SH-SY5Y (cell line): ENCODE measurements around the gene EHMT2.

Source experiments
- GATA2 ChIP-seq: IDR thresholded peaks from 2 replicates; pipeline ENCODE4 v1.6.1; 2011; ENCODE audit warnings: mild to moderate bottlenecking, low read depth, low read length
- GATA3 ChIP-seq: IDR thresholded peaks from 2 replicates; pipeline ENCODE4 v1.6.1; 2011; ENCODE audit warnings: low read depth, mild to moderate bottlenecking, low read length, moderate library complexity

The EHMT2 gene

DNA sequence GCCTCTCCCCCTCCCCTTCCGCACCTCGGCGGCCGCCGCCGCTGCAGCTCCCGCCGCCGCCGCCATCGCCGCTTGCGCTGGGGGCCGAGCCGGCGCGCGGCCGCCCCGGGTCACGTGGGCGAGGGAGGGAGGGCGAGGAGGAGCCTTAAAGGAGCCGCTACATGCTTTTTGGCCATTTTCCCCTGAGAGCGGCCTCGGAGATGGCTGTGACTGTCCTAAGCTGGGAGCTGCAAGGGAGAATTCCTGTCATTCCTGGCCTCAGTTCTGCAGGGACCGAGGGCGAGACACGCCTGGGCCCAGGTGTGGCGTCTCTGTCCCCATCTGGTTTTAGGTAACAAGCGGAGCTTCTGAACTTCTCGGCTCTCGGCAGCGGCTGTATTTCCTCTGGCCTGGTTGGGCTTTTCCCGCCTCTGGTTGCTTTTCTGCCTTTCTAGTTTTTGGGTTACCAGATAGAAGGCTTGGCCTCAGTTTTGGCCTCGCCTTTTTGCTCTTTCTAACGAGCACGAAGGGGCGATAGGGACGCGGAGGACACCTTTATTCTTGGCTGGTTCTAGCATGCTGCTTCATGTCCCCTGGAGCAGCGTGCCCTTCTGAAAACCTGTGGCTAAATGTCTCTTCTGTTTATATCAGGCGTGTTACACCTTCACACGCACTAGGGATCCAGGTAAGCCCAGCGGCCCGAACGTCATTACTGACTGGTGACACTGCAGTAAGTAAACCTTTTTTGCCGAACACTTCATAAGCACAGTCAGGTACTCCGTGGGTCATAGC is at the start of gene EHMT2:
TSS of gene EHMT2 (minus strand) at position 87 of the 771 bp plus-strand sequence. CDS start at position 66, 21 bp downstream.
- TF ChIP-seq GATA2 (no peak), GATA3 (no peak)

DNA sequence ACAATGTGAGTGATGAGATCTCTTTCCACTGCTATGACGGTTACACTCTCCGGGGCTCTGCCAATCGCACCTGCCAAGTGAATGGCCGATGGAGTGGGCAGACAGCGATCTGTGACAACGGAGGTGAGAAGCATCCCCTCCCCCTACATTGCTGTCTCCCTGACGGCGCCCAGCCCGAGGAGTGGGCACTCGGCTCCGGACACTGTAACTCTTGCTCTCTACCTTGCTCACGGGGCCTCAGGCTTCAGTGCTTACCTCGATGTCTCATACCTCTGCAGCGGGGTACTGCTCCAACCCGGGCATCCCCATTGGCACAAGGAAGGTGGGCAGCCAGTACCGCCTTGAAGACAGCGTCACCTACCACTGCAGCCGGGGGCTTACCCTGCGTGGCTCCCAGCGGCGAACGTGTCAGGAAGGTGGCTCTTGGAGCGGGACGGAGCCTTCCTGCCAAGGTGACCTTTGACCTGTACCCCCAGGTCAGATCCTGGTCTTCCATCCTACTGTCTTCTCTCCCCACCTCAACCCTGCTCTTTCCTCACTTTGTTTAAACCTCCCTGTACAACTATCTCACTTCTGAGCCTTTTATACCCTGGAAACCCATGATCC is 49.7 kb upstream of the EHMT2 start:
- TF ChIP-seq GATA3 (no peak), GATA2 (no peak)

DNA sequence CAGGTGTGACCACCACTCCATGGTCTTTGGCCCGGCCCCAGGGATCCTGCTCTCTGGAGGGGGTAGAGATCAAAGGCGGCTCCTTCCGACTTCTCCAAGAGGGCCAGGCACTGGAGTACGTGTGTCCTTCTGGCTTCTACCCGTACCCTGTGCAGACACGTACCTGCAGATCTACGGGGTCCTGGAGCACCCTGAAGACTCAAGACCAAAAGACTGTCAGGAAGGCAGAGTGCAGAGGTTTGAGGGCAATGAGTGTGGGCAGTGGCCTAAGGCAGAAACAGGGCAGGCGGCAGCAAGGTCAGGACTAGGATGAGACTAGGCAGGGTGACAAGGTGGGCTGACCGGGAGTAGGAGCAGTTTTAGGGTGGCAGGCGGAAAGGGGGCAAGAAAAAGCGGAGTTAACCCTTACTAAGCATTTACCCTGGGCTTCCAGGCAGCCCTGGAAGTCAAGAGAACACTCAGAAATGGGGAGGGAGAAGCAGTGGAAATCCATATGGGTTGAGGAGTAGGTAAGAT is 48.9 kb upstream of the EHMT2 start:
- no peak for TF ChIP-seq GATA3
- no peak for TF ChIP-seq GATA2

DNA sequence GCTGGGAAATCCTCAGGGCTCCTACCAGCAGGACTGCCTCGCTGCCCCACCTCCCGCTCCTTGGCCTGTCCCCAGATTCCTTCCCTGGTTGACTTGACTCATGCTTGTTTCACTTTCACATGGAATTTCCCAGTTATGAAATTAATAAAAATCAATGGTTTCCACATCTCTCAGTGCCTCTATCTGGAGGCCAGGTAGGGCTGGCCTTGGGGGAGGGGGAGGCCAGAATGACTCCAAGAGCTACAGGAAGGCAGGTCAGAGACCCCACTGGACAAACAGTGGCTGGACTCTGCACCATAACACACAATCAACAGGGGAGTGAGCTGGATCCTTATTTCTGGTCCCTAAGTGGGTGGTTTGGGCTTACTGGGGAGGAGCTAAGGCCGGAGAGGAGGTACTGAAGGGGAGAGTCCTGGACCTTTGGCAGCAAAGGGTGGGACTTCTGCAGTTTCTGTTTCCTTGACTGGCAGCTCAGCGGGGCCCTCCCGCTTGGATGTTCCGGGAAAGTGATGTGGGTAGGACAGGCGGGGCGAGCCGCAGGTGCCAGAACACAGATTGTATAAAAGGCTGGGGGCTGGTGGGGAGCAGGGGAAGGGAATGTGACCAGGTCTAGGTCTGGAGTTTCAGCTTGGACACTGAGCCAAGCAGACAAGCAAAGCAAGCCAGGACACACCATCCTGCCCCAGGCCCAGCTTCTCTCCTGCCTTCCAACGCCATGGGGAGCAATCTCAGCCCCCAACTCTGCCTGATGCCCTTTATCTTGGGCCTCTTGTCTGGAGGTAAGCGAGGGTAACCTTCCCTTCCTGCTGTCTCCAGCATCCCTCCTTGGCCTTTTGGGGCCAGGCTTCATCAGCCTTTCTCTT is 48.2 kb upstream of the EHMT2 start, which contains the start of gene CFB:
TSS of gene CFB (plus strand) at position 589 of the 863 bp plus-strand sequence. CDS start at position 716, 127 bp downstream.
- no peak for TF ChIP-seq GATA3
- no peak for TF ChIP-seq GATA2

DNA sequence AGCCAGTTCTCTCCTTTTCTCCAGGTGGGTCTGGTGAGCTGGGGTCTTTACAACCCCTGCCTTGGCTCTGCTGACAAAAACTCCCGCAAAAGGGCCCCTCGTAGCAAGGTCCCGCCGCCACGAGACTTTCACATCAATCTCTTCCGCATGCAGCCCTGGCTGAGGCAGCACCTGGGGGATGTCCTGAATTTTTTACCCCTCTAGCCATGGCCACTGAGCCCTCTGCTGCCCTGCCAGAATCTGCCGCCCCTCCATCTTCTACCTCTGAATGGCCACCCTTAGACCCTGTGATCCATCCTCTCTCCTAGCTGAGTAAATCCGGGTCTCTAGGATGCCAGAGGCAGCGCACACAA is 47.6 kb upstream of the EHMT2 start:
- TF ChIP-seq GATA2 (no peak), GATA3 (no peak)

DNA sequence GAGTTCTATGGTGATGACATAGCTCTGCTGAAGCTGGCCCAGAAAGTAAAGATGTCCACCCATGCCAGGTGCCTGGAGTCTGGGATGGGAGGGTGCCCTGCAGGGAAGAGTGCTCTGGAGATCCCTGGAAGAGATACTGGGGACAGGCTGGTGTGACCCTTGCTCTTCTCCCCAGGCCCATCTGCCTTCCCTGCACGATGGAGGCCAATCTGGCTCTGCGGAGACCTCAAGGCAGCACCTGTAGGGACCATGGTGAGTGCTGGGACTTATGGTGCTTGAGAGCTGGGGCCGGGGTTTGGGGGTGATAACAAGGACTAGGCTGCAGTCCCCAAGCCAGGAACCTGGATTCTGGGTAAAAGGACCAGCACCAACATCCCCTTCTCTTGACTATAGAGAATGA is 46.2 kb upstream of the EHMT2 start:
- TF ChIP-seq GATA3 (no peak), GATA2 (peak; percentile 23; the same call in 1 of the 2 replicates)

DNA sequence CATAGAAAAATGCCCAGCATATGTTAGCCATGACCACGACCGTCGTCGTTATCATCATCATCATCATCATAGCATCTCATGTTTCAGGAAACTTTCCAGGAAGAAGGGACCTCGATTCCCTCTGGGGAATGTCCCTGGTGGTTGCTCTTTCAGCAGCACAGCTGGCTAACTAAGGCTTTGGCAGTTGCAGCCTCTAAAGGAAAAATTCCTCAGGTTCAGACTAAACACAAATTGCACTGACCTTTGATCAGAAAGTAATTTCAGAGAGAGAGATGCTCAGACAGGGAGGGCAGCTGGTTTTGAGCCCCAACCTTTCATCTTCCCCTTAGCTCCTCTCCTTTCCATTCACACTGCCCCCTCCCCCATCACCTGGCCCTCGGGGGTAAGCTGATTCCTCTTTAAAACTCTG is 42.8 kb upstream of the EHMT2 start:
- no peak for TF ChIP-seq GATA2
- TF ChIP-seq GATA3 = no peak

DNA sequence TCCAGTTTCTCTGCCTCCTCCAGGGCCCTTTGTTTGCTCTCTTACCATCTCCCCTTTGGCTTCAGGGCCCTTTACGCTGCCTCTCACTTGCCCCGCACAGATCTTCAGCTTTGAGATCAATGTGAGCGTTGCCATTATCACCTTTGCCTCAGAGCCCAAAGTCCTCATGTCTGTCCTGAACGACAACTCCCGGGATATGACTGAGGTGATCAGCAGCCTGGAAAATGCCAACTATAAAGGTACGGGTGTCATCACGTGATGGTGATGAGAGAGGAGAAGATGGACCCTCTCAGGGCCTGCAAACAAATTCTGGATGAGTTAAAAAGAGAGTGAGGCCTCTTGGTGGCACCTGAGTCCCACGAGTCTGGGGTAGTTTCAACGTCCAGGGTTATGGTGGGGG is 38.3 kb upstream of the EHMT2 start:
- TF ChIP-seq GATA3 = no peak
- no peak for TF ChIP-seq GATA2

DNA sequence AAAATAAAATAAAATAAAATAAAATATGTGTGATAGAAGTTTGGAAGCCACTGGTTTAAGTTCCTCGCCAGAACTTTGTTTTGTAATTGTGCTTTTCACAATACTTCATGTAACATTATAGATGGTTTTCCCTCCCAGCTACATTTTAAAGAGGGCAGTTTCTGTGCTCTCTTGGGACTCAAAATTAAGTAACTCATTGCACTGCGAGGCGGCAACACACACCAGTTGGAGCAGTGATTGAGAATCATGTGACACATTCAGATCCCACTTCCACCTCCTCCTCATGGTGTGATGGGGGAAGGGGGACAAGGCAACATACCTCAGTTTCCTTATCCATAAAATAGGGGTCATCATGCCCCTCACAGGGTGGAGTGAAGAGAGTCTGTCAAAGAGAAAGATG is 37.5 kb upstream of the EHMT2 start:
- TF ChIP-seq GATA3 (no peak), GATA2 (no peak)

DNA sequence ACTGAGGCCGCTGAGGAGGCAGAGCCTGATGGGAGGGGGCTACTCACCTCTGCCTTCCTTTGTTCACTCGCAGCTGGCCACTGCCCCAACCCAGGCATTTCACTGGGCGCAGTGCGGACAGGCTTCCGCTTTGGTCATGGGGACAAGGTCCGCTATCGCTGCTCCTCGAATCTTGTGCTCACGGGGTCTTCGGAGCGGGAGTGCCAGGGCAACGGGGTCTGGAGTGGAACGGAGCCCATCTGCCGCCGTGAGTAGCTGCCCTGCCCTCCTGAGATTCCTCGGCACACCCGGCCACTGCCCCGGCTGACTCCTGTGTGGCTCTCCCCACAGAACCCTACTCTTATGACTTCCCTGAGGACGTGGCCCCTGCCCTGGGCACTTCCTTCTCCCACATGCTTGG is 36.0 kb upstream of the EHMT2 start:
- TF ChIP-seq GATA2 = no peak
- no peak for TF ChIP-seq GATA3

DNA sequence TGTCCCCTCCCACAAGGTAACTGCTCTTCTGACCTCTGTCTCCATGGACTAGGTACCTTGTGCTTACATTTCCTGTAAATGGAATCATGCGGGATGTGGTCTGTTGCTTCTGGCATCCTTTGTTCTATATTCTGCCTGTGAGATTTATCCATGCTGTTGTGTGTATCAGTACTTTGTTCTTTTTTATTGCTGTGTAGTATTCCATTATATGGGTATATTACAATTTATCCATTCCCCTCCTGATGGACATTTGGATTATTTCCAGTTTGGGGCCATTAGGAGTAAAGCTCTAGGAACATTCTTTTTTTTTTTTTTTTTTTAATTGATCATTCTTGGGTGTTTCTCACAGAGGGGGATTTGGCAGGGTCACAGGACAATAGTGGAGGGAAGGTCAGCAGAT is 33.5 kb upstream of the EHMT2 start:
- TF ChIP-seq GATA2 = no peak
- TF ChIP-seq GATA3 = no peak

DNA sequence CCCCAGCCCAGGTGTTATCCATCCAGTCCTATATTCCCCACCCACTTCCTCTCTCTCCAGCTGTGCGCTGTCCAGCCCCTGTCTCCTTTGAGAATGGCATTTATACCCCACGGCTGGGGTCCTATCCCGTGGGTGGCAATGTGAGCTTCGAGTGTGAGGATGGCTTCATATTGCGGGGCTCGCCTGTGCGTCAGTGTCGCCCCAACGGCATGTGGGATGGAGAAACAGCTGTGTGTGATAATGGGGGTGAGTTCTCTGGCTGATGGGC is 31.1 kb upstream of the EHMT2 start:
- TF ChIP-seq GATA3 = no peak
- no peak for TF ChIP-seq GATA2

DNA sequence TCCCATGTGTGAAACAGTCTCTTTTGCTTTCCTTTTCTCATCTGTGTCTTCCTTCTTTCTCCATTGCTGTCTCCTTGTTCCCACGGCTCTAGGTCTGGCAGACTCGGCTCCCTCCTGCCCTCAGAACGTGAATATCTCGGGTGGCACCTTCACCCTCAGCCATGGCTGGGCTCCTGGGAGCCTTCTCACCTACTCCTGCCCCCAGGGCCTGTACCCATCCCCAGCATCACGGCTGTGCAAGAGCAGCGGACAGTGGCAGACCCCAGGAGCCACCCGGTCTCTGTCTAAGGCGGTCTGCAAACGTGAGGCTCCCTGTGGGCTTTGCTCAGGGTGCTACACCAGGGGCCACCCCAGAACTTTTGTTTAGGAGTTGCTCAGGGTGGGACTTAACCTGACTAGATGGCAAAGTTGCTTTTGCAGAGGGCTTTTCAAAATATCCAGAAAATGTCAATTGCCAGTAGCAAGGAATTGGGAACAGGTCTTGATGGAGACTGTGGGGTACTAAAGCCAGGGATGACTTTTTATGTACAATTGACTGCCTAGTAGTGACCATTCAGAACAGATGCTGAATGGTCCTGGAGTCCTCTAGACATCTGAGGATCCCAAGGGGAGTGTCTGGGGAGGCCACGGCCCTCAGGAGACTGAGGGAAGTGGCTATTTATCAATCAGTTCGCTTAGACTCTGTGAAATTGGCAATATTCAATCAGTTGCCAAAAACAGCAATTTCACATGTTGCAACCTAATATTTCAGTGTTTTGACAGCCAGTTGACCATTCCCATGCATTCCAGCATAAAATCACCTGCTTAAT is 30.6 kb upstream of the EHMT2 start:
- TF ChIP-seq GATA3 (no peak), GATA2 (no peak)
